ENCODE data around the gene PDK3.
A peak's percentile ranks its signal among the peaks of the same experiment; 100 is the strongest.

Gene PDK3

GRCh38 chrX:24482823-24483415 lies 17.8 kb downstream of the PDK3 start:
- no peak for DNase-seq (ENCODE audit: low spot score)

- no peak for DNase-seq (ENCODE audit: low spot score)
Observed at GRCh38 chrX:24483596-24483995, 18.5 kb downstream of the PDK3 start.

GRCh38 chrX:24485323-24485722 lies 20.2 kb downstream of the PDK3 start:
- no peak for DNase-seq (ENCODE audit: low spot score)

GRCh38 chrX:24485976-24486680 lies 21.0 kb downstream of the PDK3 start:
- DNase-seq (ENCODE audit: low spot score), result no peak

GRCh38 chrX:24487571-24487970 lies 22.5 kb downstream of the PDK3 start:
- DNase-seq (ENCODE audit: low spot score), result no peak

- DNase-seq (ENCODE audit: low spot score), result no peak
Observed at GRCh38 chrX:24491741-24492140, 26.7 kb downstream of the PDK3 start.

GRCh38 chrX:24493740-24494581 lies 28.9 kb downstream of the PDK3 start:
- DNase-seq (ENCODE audit: low spot score), result no peak

GRCh38 chrX:24494647-24495075 lies 29.6 kb downstream of the PDK3 start:
- peak; percentile 29 for DNase-seq (ENCODE audit: low spot score)

GRCh38 chrX:24495700-24496099 lies 30.6 kb downstream of the PDK3 start:
- no peak for DNase-seq (ENCODE audit: low spot score)

GRCh38 chrX:24498181-24498580 lies 33.1 kb downstream of the PDK3 start:
- peak; percentile 29 for DNase-seq (ENCODE audit: low spot score)

GRCh38 chrX:24498975-24499374 lies 33.9 kb downstream of the PDK3 start:
- no peak for DNase-seq (ENCODE audit: low spot score)

- no peak for DNase-seq (ENCODE audit: low spot score)
Observed at GRCh38 chrX:24506082-24506481, 41.0 kb downstream of the PDK3 start.

- no peak for DNase-seq (ENCODE audit: low spot score)
Observed at GRCh38 chrX:24508375-24508774, 43.3 kb downstream of the PDK3 start.

GRCh38 chrX:24513416-24513815 lies 48.3 kb downstream of the PDK3 start:
- DNase-seq (ENCODE audit: low spot score), result no peak

- peak; percentile 40 for DNase-seq (ENCODE audit: low spot score)
Observed at GRCh38 chrX:24515447-24515846, 50.4 kb downstream of the PDK3 start.

GRCh38 chrX:24520472-24520871 lies 55.4 kb downstream of the PDK3 start:
- DNase-seq (ENCODE audit: low spot score), result no peak

- no peak for DNase-seq (ENCODE audit: low spot score)
Observed at GRCh38 chrX:24525455-24525854, 60.4 kb downstream of the PDK3 start.

GRCh38 chrX:24526616-24527015 lies 61.5 kb downstream of the PDK3 start:
- DNase-seq (ENCODE audit: low spot score), result no peak

GRCh38 chrX:24528605-24529004 lies 63.5 kb downstream of the PDK3 start:
- no peak for DNase-seq (ENCODE audit: low spot score)

GRCh38 chrX:24536551-24536950 lies 71.5 kb downstream of the PDK3 start:
- no peak for DNase-seq (ENCODE audit: low spot score)

GRCh38 chrX:24542756-24543155 lies 77.7 kb downstream of the PDK3 start:
- no peak for DNase-seq (ENCODE audit: low spot score)

- DNase-seq (ENCODE audit: low spot score), result no peak
Observed at GRCh38 chrX:24547961-24548360, 82.9 kb downstream of the PDK3 start.

- no peak for DNase-seq (ENCODE audit: low spot score)
Observed at GRCh38 chrX:24550166-24550565, 85.1 kb downstream of the PDK3 start.
